ENCODE results near the gene OR4F17. TPM values are rescaled to one million over a fixed set of nuclear protein-coding genes. Genes with fewer than 3 reads are reported as not detected.

Gene OR4F17
- total and polyA plus RNA-seq, 4 donors, result not detected

Other genes starting within 250 kb of the OR4F17 start
- 1 to 10 TPM; 3.1 to 4.2 TPM for gene PLPP2, start 184.3 kb downstream of the OR4F17 start, total RNA-seq
- gene PLPP2, start 184.3 kb downstream of the OR4F17 start, polyA plus RNA-seq, result 1 to 10 TPM in 1 of 2 donors, under 1 TPM in 1; 0.51 to 6.5 TPM
- gene MIER2, start 237.7 kb downstream of the OR4F17 start, total RNA-seq, result 10 to 100 TPM; 26.4 to 31.1 TPM
- gene MIER2, start 237.7 kb downstream of the OR4F17 start, polyA plus RNA-seq, result 1 to 10 TPM; 3.3 to 9.1 TPM

Data from aorta (tissue), 4 donors.